Body of pancreas (tissue), 4 donors: ENCODE results near the gene TIMELESS.

Source experiments
- CTCF ChIP-seq, 7 experiments: fragments of 450-650 bp in 4 of 7; fragments of 200-600 bp in 3 of 7; sonication (generic) in 3 of 7; IDR thresholded peaks; one replicate each; pipeline ENCODE4 v1.5.1; 2016 to 2019; ENCODE audit warnings: antibody characterized with exemption in 7 of 7
- POLR2A ChIP-seq, 3 donors: fragments of 450-650 bp; IDR thresholded peaks; one replicate each; pipeline ENCODE4 v1.6.1; 2016; ENCODE audit warnings: antibody characterized with exemption in 3 of 3, mild to moderate bottlenecking in 2 of 3

GRCh38 chr12:56462565-56462964, 13.3 kb upstream of the TIMELESS start:
- no peak for TF ChIP-seq POLR2A (IDR thresholded peaks at IDR 0.05)
- TF ChIP-seq CTCF (IDR thresholded peaks at IDR 0.05) = no peak
